HepG2 (cell line): ENCODE measurements around the gene SMIM41. TPM values are rescaled to one million over a fixed set of nuclear protein-coding genes. Genes with fewer than 3 reads are reported as not detected.
A peak's percentile ranks its signal among the peaks of the same experiment; 100 is the strongest.

ENCODE experiments used
- ELF3 ChIP-seq: IDR thresholded peaks from 2 replicates; pipeline ENCODE4 v1.6.1; 2016; ENCODE audit warnings: missing genetic modification reagents, missing compliant biosample characterization
- GFI1 ChIP-seq: sonication (generic); formaldehyde crosslinking; IDR thresholded peaks from 2 replicates; pipeline ENCODE4 v1.5.0; 2020; ENCODE audit warnings: missing genetic modification reagents, mild to moderate bottlenecking, borderline replicate concordance
- PHF8 ChIP-seq: sonication (generic); formaldehyde crosslinking; IDR thresholded peaks from 2 replicates; pipeline ENCODE4 v1.5.0; 2020; ENCODE audit warnings: missing genetic modification reagents
- POGZ ChIP-seq: sonication (generic); formaldehyde crosslinking; IDR thresholded peaks from 2 replicates; pipeline ENCODE4 v1.4.0; 2020; ENCODE audit warnings: mild to moderate bottlenecking, missing genetic modification reagents
- SALL2 ChIP-seq: sonication (generic); formaldehyde crosslinking; IDR thresholded peaks from 2 replicates; pipeline ENCODE4 v1.8.1; 2023; ENCODE audit warnings: mild to moderate bottlenecking, missing genetic modification reagents, inconsistent platforms
- SOX5 ChIP-seq: IDR thresholded peaks from 2 replicates; pipeline ENCODE4 v1.6.1; 2016; ENCODE audit warnings: borderline replicate concordance
- TOPORS ChIP-seq: sonication (generic); formaldehyde crosslinking; IDR thresholded peaks from 2 replicates; pipeline ENCODE4 v1.8.0; 2023; ENCODE audit warnings: mild to moderate bottlenecking, missing genetic modification reagents
- ZBTB8A ChIP-seq: sonication (generic); formaldehyde crosslinking; IDR thresholded peaks from 2 replicates; pipeline ENCODE4 v1.4.0; 2020; ENCODE audit warnings: mild to moderate bottlenecking, low read depth, missing genetic modification reagents, borderline replicate concordance
- ZNF501 ChIP-seq: sonication (generic); formaldehyde crosslinking; IDR thresholded peaks from 2 replicates; pipeline ENCODE4 v1.5.1; 2020; ENCODE audit warnings: mild to moderate bottlenecking, moderate library complexity, missing genetic modification reagents
- polyA plus RNA-seq, 8 experiments: library from polyadenylated mRNA; depleted of rRNA in 3 of 8; stranded (reverse) in 7 of 8; unstranded in 1 of 8; fragments of >200 nt; fragmentation: Illumina TruSeq in 4 of 8; extraction: Trizol in 4 of 8; gene quantifications; 2 replicates each; pipeline versions ENCODE4 v1.2.1 to v1.2.3, GENCODE V29; 2011 to 2016; ENCODE audit warnings: low read depth in 4 of 8, missing spikeins in 1 of 8, mixed read lengths in 1 of 8; ENCODE audit not compliant: insufficient read depth in 1 of 8
- total RNA-seq, 5 experiments: library from RNA; depleted of rRNA; stranded (reverse); fragments of >200 nt; fragmentation: Illumina TruSeq; extraction: Trizol; gene quantifications; 2 replicates each; pipeline ENCODE4 v1.2.3, GENCODE V29; 2016; ENCODE audit warnings: low read depth in 1 of 5
- TF ChIP-seq, protein P1 (sequence below): sonication (generic); formaldehyde crosslinking; IDR thresholded peaks from 2 replicates; pipeline ENCODE4 v1.4.0; 2020; ENCODE audit warnings: mild to moderate bottlenecking, missing genetic modification reagents
- TF ChIP-seq, protein P2 (sequence below): sonication (generic); formaldehyde crosslinking; IDR thresholded peaks from 2 replicates; pipeline ENCODE4 v1.4.0; 2020; ENCODE audit warnings: missing genetic modification reagents, borderline replicate concordance
- TF ChIP-seq, protein P3 (sequence below): IDR thresholded peaks from 2 replicates; pipeline ENCODE4 v1.6.1; 2016; ENCODE audit warnings: missing genetic modification reagents, missing compliant biosample characterization
- TF ChIP-seq, protein P4 (sequence below): sonication (generic); formaldehyde crosslinking; IDR thresholded peaks from 2 replicates; pipeline ENCODE4 v1.4.0; 2020; ENCODE audit warnings: missing genetic modification reagents
- TF ChIP-seq, protein P5 (sequence below): sonication (generic); formaldehyde crosslinking; IDR thresholded peaks from 2 replicates; pipeline ENCODE4 v1.4.0; 2020; ENCODE audit warnings: missing genetic modification reagents

Gene SMIM41
- total and polyA plus RNA-seq, 2 of the 13 experiments (the other 11 are each of a cell fraction or from before 2014, with no cell fraction given): not detected

DNA sequence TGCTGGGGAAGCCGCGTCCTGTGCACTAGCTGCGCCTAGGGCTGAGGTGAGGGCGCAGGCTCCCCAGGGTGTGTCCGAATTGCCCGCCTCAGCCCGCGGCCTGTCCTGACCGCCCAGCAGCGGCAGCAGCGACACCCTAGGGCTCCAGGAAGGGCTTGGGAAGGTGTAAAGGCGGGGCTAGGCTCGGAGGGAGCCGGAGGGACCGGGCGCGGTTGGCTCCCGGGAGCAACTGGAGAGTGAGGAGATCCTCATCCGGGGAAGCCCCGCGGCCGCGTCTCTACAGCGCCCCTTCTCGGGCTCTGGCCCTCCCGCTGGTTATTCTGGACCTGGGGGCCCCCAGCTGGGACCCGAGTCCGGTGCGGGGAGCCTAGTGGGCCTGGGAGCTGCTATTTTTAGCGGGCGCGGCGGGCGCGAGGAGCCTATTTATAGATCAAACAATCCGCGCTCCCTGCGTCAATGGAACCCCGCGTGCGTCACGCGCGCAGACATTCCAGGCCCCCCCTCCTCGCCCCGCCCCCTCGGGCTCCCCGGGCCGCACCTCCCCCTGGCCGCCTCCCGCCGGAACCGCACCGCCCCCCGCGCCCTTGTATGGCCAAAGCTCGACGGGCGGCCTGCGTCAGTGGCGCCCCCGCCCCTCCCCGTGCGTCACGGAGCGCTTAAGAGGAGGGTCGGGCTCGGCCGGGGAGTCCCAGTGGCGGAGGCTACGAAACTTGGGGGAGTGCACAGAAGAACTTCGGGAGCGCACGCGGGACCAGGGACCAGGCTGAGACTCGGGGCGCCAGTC is 28.6 kb upstream of the SMIM41 start, which contains the start of gene NR4A1 (continued):
- TF ChIP-seq, protein P1, sequence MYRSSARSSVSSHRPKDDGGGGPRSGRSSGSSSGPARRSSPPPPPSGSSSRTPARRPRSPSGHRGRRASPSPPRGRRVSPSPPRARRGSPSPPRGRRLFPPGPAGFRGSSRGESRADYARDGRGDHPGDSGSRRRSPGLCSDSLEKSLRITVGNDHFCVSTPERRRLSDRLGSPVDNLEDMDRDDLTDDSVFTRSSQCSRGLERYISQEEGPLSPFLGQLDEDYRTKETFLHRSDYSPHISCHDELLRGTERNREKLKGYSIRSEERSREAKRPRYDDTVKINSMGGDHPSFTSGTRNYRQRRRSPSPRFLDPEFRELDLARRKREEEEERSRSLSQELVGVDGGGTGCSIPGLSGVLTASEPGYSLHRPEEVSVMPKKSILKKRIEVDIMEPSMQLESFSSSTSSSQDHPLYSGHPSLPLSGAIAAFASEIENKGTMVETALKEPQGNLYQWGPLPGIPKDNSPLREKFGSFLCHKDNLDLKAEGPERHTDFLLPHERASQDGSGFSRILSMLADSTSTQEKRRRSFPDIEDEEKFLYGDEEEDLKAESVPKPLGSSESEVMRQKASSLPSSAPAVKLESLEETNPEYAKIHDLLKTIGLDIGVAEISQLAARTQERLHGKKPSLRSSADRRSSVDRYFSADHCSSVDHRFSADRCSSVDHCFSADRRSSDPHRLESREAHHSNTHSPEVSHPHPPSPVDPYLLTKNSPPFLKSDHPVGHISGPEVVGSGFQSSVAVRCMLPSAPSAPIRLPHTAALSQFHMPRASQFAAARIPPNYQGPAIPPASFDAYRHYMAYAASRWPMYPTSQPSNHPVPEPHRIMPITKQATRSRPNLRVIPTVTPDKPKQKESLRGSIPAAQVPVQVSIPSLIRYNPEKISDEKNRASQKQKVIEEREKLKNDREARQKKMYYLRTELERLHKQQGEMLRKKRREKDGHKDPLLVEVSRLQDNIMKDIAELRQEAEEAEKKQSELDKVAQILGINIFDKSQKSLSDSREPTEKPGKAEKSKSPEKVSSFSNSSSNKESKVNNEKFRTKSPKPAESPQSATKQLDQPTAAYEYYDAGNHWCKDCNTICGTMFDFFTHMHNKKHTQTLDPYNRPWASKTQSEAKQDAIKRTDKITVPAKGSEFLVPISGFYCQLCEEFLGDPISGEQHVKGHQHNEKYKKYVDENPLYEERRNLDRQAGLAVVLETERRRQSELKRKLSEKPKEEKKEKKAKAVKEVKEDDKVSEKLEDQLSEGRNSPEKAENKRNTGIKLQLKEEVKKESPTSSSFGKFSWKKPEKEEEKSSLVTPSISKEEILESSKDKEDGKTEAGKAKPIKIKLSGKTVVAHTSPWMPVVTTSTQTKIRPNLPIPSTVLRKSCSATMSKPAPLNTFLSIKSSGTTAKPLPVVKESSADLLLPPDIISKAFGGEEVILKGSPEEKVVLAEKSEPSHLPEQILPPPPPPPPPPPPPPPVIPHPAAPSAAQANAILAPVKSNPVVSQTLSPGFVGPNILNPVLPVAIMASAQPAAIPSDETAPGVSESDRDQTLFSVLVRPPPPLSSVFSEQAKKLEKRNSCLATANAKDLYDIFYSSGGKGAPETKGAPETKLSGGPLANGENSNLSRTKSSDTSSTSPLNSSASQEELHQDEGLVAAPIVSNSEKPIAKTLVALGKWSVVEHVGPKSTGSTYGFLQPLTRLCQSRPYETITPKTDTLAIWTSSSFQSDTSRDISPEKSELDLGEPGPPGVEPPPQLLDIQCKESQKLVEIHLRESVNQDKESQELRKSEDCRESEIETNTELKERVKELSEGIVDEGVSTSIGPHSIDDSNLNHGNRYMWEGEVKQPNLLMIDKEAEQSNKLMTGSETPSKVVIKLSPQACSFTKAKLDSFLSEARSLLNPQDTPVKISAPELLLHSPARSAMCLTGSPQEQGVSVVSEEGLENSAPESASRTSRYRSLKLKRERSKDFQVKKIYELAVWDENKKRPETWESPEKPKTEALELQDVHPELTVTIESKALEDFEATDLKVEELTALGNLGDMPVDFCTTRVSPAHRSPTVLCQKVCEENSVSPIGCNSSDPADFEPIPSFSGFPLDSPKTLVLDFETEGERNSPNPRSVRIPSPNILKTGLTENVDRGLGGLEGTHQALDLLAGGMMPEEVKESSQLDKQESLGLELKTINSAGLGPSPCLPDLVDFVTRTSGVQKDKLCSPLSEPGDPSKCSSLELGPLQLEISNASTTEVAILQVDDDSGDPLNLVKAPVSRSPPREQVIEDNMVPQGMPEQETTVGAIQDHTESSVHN (CRISPR knock-in tag): no peak; the same call in 1 of the 2 replicates
- TF ChIP-seq TOPORS (CRISPR knock-in tag): 0 out of 2 replicates have a peak, but pooled peaks have one; percentile 43
- TF ChIP-seq, protein P2, sequence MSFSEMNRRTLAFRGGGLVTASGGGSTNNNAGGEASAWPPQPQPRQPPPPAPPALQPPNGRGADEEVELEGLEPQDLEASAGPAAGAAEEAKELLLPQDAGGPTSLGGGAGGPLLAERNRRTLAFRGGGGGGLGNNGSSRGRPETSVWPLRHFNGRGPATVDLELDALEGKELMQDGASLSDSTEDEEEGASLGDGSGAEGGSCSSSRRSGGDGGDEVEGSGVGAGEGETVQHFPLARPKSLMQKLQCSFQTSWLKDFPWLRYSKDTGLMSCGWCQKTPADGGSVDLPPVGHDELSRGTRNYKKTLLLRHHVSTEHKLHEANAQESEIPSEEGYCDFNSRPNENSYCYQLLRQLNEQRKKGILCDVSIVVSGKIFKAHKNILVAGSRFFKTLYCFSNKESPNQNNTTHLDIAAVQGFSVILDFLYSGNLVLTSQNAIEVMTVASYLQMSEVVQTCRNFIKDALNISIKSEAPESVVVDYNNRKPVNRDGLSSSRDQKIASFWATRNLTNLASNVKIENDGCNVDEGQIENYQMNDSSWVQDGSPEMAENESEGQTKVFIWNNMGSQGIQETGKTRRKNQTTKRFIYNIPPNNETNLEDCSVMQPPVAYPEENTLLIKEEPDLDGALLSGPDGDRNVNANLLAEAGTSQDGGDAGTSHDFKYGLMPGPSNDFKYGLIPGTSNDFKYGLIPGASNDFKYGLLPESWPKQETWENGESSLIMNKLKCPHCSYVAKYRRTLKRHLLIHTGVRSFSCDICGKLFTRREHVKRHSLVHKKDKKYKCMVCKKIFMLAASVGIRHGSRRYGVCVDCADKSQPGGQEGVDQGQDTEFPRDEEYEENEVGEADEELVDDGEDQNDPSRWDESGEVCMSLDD: no peak
- TF ChIP-seq PHF8: peak; percentile 72
- TF ChIP-seq GFI1: no peak; the same call in 1 of the 2 replicates
- peak; percentile 37; the same call in 1 of the 2 replicates for TF ChIP-seq ELF3
- TF ChIP-seq, protein P3, sequence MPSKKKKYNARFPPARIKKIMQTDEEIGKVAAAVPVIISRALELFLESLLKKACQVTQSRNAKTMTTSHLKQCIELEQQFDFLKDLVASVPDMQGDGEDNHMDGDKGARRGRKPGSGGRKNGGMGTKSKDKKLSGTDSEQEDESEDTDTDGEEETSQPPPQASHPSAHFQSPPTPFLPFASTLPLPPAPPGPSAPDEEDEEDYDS: peak; percentile 99
- TF ChIP-seq POGZ: peak; percentile 70; the same call in 1 of the 2 replicates
- TF ChIP-seq ZBTB8A (CRISPR knock-in tag): 0 out of 2 replicates have a peak, but pooled peaks have one; percentile 23
- peak; percentile 64; the same call in 1 of the 2 replicates for TF ChIP-seq ZNF501 (CRISPR knock-in tag)
- TF ChIP-seq SALL2 (CRISPR knock-in tag): 0 out of 2 replicates have a peak, but pooled peaks have one; percentile 18
- TF ChIP-seq, protein P4, sequence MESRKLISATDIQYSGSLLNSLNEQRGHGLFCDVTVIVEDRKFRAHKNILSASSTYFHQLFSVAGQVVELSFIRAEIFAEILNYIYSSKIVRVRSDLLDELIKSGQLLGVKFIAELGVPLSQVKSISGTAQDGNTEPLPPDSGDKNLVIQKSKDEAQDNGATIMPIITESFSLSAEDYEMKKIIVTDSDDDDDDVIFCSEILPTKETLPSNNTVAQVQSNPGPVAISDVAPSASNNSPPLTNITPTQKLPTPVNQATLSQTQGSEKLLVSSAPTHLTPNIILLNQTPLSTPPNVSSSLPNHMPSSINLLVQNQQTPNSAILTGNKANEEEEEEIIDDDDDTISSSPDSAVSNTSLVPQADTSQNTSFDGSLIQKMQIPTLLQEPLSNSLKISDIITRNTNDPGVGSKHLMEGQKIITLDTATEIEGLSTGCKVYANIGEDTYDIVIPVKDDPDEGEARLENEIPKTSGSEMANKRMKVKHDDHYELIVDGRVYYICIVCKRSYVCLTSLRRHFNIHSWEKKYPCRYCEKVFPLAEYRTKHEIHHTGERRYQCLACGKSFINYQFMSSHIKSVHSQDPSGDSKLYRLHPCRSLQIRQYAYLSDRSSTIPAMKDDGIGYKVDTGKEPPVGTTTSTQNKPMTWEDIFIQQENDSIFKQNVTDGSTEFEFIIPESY: no peak
- peak; percentile 31; the same call in 1 of the 2 replicates for TF ChIP-seq SOX5 (CRISPR knock-in tag)
- TF ChIP-seq, protein P5, sequence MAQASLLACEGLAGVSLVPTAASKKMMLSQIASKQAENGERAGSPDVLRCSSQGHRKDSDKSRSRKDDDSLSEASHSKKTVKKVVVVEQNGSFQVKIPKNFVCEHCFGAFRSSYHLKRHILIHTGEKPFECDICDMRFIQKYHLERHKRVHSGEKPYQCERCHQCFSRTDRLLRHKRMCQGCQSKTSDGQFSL (CRISPR knock-in tag): 0 out of 2 replicates have a peak, but pooled peaks have one; percentile 71
